B cell (primary cell): Measurements from ENCODE around the gene NUP155. TPM values are rescaled to one million over a fixed set of nuclear protein-coding genes. Genes with fewer than 3 reads are reported as not detected.

ENCODE experiments used
- ATAC-seq: fragments of 200-7000 bp; cut with Tn5 transposase; one replicate; pipeline ENCODE4 v1.10.0; 2021; ENCODE audit warnings: low read depth, mild to moderate bottlenecking, moderate number of reproducible peaks, moderate library complexity
- CTCF ChIA-PET: fragments of 350-600 bp; sonication (Branson Sonifier 250); formaldehyde crosslinking; loops from one replicate; lab custom pipeline; 2021; ENCODE audit warnings: antibody characterized with exemption, inconsistent platforms; lab: Charles Lee
- POLR2A ChIA-PET: fragments of 350-600 bp; sonication (Branson Sonifier 250); formaldehyde crosslinking; loops from one replicate; lab custom pipeline; 2021; ENCODE audit warnings: antibody characterized with exemption; lab: Charles Lee
- DNase-seq: peaks from one replicate; pipeline ENCODE4 v3.0.0; 2013
- H2AFZ ChIP-seq: 2 replicates; pipeline ENCODE4 v1.6.1; 2012; ENCODE audit warnings: mild to moderate bottlenecking, low read depth, low read length; ENCODE audit not compliant: insufficient read depth, poor library complexity, severe bottlenecking
- H3K27ac ChIP-seq, 2 donors: 1 replicate in 1 of 2; 2 replicates in 1 of 2; pipeline ENCODE4 v1.5.1; 2012 to 2013; ENCODE audit warnings: low read length in 2 of 2, mild to moderate bottlenecking in 2 of 2, moderate library complexity in 1 of 2
- H3K27me3 ChIP-seq, 4 experiments: fragments of 200-600 bp in 1 of 4; sonication (generic) in 1 of 4; replicated peaks in 1 of 4; 1 replicate in 2 of 4; 2 replicates in 2 of 4; pipeline versions ENCODE4 v1.6.1 to v1.7.0; 2013 to 2016; ENCODE audit warnings: low read length in 3 of 4, mild to moderate bottlenecking in 2 of 4, mixed read lengths in 1 of 4, moderate library complexity in 1 of 4; ENCODE audit not compliant: insufficient read depth in 4 of 4, control insufficient read depth in 3 of 4; ENCODE audit errors: control extremely low read depth in 1 of 4
- H3K36me3 ChIP-seq, 2 experiments: replicated peaks in 1 of 2; 1 replicate in 1 of 2; 2 replicates in 1 of 2; pipeline versions ENCODE4 v1.6.1 to v1.7.1; 2013; ENCODE audit warnings: low read length in 1 of 2; ENCODE audit not compliant: insufficient read depth in 2 of 2, control insufficient read depth in 1 of 2; ENCODE audit errors: control extremely low read depth in 1 of 2, extremely low read depth in 1 of 2
- H3K4me1 ChIP-seq, 2 donors: fragments of 200-600 bp in 1 of 2; sonication (generic) in 1 of 2; 1 replicate in 1 of 2; 2 replicates in 1 of 2; pipeline versions ENCODE4 v1.5.1 to v1.6.1; 2013 to 2017; ENCODE audit warnings: low read length in 2 of 2; ENCODE audit not compliant: control insufficient read depth in 2 of 2, insufficient read depth in 2 of 2
- H3K4me2 ChIP-seq: replicated peaks from 2 replicates; pipeline ENCODE3; 2012; ENCODE audit warnings: mild to moderate bottlenecking, low read depth, low read length; ENCODE audit not compliant: poor library complexity, severe bottlenecking
- H3K4me3 ChIP-seq, 5 experiments: fragments of 200-600 bp in 1 of 5; sonication (generic) in 1 of 5; 1 replicate in 3 of 5; 2 replicates in 2 of 5; pipeline versions ENCODE4 v1.5.1 to v1.7.0; 2011 to 2016; ENCODE audit warnings: low read length in 4 of 5, mild to moderate bottlenecking in 4 of 5, low read depth in 2 of 5, control low read depth in 1 of 5, moderate library complexity in 1 of 5; ENCODE audit not compliant: insufficient read depth in 1 of 5; ENCODE audit errors: control extremely low read depth in 1 of 5, extremely low read depth in 1 of 5
- H3K79me2 ChIP-seq: fragments of 200-600 bp; sonication (generic); one replicate; pipeline ENCODE4 v1.6.0; 2016; ENCODE audit warnings: low read length; ENCODE audit not compliant: control insufficient read depth, insufficient read depth
- H3K9ac ChIP-seq: fragments of 200-600 bp; sonication (generic); 2 replicates; pipeline ENCODE4 v1.6.1; 2017; ENCODE audit warnings: mild to moderate bottlenecking, low read length, moderate library complexity
- H3K9me3 ChIP-seq, 3 donors: one replicate each; pipeline versions ENCODE4 v1.6.1 to v1.7.1; 2013; ENCODE audit warnings: low read length in 2 of 3; ENCODE audit not compliant: control insufficient read depth in 2 of 3, insufficient read depth in 1 of 3; ENCODE audit errors: control extremely low read depth in 1 of 3
- H4K20me1 ChIP-seq: 2 replicates; pipeline ENCODE4 v1.6.0; 2012; ENCODE audit warnings: mild to moderate bottlenecking, low read length; ENCODE audit not compliant: insufficient read depth, control insufficient read depth, poor library complexity, severe bottlenecking
- H3K27ac Mint-ChIP-seq: one replicate; pipeline ENCODE4 v1.8.0; 2021; ENCODE audit warnings: mixed read lengths
- H3K27me3 Mint-ChIP-seq: one replicate; pipeline ENCODE4 v1.8.0; 2021; ENCODE audit warnings: mixed read lengths
- H3K4me1 Mint-ChIP-seq: one replicate; pipeline ENCODE4 v1.8.0; 2021; ENCODE audit warnings: mixed read lengths
- H3K4me3 Mint-ChIP-seq: one replicate; pipeline ENCODE4 v1.8.0; 2021; ENCODE audit warnings: mixed read lengths
- H3K9me3 Mint-ChIP-seq: one replicate; pipeline ENCODE4 v1.8.0; 2022; ENCODE audit warnings: mixed read lengths; ENCODE audit not compliant: insufficient read depth
- EZH2 ChIP-seq: IDR thresholded peaks from 2 replicates; pipeline ENCODE4 v1.6.1; 2012; ENCODE audit warnings: borderline replicate concordance, low read depth, mild to moderate bottlenecking, moderate library complexity, low read length; ENCODE audit not compliant: insufficient read depth, poor library complexity, severe bottlenecking
- WGBS: methylation state at CpG from one replicate; pipeline ENCODE4 v1.1.5; 2013; ENCODE audit warnings: missing lambda C conversion rate; ENCODE audit not compliant: insufficient coverage; 5-methylcytosine and 5-hydroxymethylcytosine counted together
- intact Hi-C: fragments of 100-400 bp; cut with micrococcal nuclease; formaldehyde crosslinking; loops from one replicate; pipeline ENCODE4 v1.10.0; 2022
- polyA plus RNA-seq: library from polyadenylated mRNA; depleted of rRNA; stranded (reverse); fragments of >200 nt; gene quantifications from 2 replicates; pipeline ENCODE4 v1.2.3, GENCODE V29; 2012
- total RNA-seq, 2 donors: library from RNA; stranded (reverse); fragments of 120-200 nt in 1 of 2; gene quantifications; 1 replicate in 1 of 2; 2 replicates in 1 of 2; pipeline versions ENCODE4 v1.2.3 to v1.2.4, GENCODE V29; 2013 to 2022
- TF ChIP-seq, protein P1 (sequence below): fragments of 200-600 bp; IDR thresholded peaks from one replicate; pipeline ENCODE4 v1.8.0; 2022; ENCODE audit warnings: antibody characterized with exemption, mild to moderate bottlenecking

Gene NUP155
- total and polyA plus RNA-seq, 2 donors (not counting 1 experiment from before 2014, with no cell fraction given): 6.0 to 33.8 TPM

DNA sequence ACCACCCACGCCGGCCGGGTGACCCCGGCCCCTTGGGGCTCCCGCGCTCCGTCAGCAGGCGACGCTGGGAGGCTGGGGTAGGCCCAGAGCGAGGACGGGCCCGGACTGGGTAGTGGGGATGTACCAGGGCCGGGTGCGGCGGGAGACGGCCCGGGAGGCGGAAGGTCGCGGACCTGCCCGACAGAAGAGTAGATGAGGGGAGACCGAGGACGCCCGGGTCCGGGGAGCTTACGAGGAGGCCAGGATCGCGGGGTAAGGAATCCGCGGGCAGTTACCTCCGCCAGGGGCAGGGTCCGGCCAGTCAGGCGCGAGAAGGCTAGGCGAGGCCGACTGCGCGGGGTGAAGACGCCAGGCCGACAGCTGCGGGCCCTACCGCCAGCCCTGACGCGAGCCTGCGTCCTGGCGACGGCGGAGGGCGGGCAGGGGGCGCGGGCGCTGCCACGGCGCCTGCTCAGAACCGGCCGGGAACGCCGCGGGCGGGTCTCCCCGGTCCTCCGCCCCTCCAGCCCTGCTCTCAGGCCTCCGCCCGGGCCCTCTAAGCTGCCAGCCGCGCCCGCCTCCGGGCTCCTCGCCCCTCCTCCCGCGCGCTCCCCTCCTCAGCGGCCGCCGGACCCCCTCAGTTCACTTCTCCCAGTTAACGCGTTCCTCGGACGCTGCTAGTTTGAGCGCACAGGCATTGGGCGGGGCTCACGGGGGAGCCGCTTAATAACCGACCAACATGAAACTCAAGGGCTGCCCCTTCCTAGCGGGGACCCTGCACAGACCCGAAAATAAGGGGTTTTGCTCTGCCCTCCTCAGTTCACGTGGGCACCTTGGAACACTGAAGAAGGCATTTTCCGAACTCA, 121.7 kb downstream of the NUP155 start, which contains the start of gene CPLANE1:
Gene CPLANE1 (minus strand): TSS at position 407 of the 845 bp plus-strand sequence. CDS start 1,678 bp downstream, outside the sequence.
- H3K27me3 ChIP-seq: no peaks in the 10 kb centered on the region
- H3K27ac ChIP-seq: peak within 1 kb of the TSS; percentile 65 to 90
- peaks cover 0 to 11% of the 10 kb centered on the region in 2 donors for H3K4me1 ChIP-seq
- H2AFZ ChIP-seq: peak within 1 kb of the TSS; percentile 96
- Mint-ChIP-seq H3K4me1 (peaks cover 11% of the 10 kb centered on the region), H3K27ac (peak within 1 kb of the TSS; percentile 92), H3K27me3 (no peaks in the 10 kb centered on the region), H3K9me3 (no peaks in the 10 kb centered on the region), H3K4me3 (peak within 1 kb of the TSS; percentile 95)
- intact Hi-C loops: loop anchor here (5.0 to 10.0 kb wide), 2 partner anchors 64 to 128 kb away; partner anchors contain the start of gene WDR70
- ChIA-PET CTCF (no interaction called here), POLR2A (interaction anchor here (0.5 kb wide), 1 partner anchor 25 kb away, joined by 13 read pairs; no protein-coding TSS in a partner anchor)
- WGBS: under 1% methylated on average over 88 of the region's 88 CpGs
- no peak for TF ChIP-seq EZH2
- TF ChIP-seq, protein P1, sequence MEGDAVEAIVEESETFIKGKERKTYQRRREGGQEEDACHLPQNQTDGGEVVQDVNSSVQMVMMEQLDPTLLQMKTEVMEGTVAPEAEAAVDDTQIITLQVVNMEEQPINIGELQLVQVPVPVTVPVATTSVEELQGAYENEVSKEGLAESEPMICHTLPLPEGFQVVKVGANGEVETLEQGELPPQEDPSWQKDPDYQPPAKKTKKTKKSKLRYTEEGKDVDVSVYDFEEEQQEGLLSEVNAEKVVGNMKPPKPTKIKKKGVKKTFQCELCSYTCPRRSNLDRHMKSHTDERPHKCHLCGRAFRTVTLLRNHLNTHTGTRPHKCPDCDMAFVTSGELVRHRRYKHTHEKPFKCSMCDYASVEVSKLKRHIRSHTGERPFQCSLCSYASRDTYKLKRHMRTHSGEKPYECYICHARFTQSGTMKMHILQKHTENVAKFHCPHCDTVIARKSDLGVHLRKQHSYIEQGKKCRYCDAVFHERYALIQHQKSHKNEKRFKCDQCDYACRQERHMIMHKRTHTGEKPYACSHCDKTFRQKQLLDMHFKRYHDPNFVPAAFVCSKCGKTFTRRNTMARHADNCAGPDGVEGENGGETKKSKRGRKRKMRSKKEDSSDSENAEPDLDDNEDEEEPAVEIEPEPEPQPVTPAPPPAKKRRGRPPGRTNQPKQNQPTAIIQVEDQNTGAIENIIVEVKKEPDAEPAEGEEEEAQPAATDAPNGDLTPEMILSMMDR: no peak
- H3K9me3 ChIP-seq: peaks cover 0 to 3% (median 0%) of the 10 kb centered on the region in 3 donors
- no peaks in the 10 kb centered on the region for H3K36me3 ChIP-seq
- peak within 1 kb of the TSS; percentile 75 to 88 (median 80) for H3K4me3 ChIP-seq
- peak within 1 kb of the TSS; percentile 98 for H3K9ac ChIP-seq
- no peaks in the 10 kb centered on the region for H4K20me1 ChIP-seq
- ATAC-seq (peak; percentile 87), DNase-seq (peak; percentile 78)
- no peaks in the 10 kb centered on the region for H3K79me2 ChIP-seq
- peak within 1 kb of the TSS; percentile 96 for H3K4me2 ChIP-seq
